OCI-LY3 (cell line): ENCODE results near the gene FHOD3.

Experiments
- CTCF ChIP-seq: fragments of 200-600, 300-600 bp; sonication (generic); IDR thresholded peaks from 2 replicates; pipeline ENCODE4 v1.5.1; 2014; ENCODE audit warnings: antibody characterized with exemption, low read length, low read depth
- EZH2phosphoT487 ChIP-seq: fragments of 200-600 bp; shearing (Covaris generic); IDR thresholded peaks from 2 replicates; pipeline ENCODE4 v1.6.1; 2018; ENCODE audit warnings: antibody characterized with exemption, mixed run types, low read depth

- TF ChIP-seq CTCF (peak; percentile 23; the same call in 1 of the 2 replicates), EZH2phosphoT487 (no peak)
Observed at GRCh38 chr18:36296650-36297416, 680 bp upstream of the FHOD3 start.
